CD4-positive, alpha-beta T cell treated with Interleukin-2 at 100 ng/mL for 4 hours (primary cell): ENCODE data around the gene PBX4.

Experiments used
- DNase-seq: peaks from one replicate; pipeline ENCODE4 v3.0.0-alpha.2; 2020; ENCODE audit warnings: low spot score

The PBX4 gene

DNA sequence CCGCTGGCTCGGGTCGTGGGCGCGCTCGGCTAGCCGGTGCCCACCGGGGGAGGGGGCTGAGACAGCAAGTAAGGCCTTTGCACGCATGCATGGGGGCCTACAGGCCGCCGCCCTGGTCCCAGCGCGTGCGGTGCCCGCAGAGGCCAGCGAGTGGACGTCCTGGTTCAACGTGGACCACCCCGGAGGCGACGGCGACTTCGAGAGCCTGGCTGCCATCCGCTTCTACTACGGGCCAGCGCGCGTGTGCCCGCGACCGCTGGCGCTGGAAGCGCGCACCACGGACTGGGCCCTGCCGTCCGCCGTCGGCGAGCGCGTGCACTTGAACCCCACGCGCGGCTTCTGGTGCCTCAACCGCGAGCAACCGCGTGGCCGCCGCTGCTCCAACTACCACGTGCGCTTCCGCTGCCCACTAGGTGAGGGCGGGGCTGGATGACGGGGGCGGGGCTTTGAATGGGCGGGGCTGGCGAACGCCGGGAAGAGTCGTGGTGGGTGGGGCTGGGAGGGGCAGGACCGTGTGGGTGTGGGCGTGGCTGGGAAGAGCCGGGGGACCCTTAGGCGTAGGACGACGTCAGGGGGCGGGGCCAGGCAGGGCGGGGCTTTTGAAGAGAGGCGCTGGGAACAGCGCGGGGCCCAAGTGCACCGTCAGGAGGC is 78.3 kb downstream of the PBX4 start:
- DNase-seq: peak; percentile 61

DNA sequence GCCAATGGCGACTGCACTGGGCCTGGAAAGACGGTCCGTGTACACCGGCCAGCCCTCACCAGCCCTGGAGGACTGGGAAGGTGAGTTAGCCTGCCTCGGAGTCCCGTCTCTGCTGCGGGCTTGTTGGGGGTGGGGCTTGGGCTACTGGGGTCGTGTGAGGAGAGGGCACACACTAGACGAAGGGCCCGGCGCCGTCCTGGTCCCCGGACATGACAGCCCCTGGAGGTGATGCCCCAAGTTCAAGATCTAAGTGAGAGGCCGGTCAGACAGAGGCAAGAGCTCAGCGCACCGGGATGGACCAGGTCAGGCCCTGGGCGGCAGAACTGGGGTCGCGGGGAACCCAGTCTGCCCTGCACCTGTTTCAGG is 78.8 kb downstream of the PBX4 start:
- no peak for DNase-seq

GRCh38 chr19:19538785-19539166 is 79.7 kb downstream of the PBX4 start:
- no peak for DNase-seq

DNA sequence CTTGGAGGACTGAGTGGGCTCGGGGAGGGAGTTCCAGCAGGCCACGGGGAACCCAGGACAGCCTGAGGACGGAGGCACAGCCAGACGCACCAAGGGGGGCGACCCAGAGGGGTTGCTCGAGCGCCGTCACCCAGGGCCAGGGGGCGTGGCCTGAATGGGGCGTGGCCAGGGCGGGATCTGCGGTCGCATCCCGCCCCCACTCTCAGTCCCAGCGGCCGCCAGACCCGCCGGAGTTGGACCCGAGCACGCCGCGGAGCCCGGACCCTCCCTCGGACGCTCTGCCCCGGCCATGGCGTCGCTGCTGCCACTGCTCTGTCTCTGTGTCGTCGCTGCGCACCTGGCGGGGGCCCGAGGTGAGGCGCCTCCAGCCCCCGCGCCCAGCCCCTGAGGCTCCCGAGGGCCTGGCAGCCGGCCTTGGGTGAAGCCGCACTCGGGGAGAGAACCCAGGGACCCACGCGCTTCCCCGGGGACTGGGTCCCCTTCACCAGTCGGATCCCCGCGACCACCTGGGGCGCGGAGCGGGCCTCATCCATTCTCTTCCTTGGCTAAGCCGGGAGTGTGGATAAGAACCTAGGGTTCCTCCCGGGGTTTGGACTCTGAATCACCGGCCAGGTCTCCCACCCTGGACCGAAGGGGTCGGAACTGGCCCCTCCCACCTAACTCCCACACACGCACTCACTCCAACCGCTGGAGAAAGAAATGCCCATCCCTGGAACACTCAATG is 80.3 kb downstream of the PBX4 start, which contains the start of gene CILP2:
CILP2 (plus strand) TSS at position 205 of the 724 bp plus-strand sequence; CDS start at position 290, 85 bp downstream.
- peak; percentile 22 for DNase-seq

DNA sequence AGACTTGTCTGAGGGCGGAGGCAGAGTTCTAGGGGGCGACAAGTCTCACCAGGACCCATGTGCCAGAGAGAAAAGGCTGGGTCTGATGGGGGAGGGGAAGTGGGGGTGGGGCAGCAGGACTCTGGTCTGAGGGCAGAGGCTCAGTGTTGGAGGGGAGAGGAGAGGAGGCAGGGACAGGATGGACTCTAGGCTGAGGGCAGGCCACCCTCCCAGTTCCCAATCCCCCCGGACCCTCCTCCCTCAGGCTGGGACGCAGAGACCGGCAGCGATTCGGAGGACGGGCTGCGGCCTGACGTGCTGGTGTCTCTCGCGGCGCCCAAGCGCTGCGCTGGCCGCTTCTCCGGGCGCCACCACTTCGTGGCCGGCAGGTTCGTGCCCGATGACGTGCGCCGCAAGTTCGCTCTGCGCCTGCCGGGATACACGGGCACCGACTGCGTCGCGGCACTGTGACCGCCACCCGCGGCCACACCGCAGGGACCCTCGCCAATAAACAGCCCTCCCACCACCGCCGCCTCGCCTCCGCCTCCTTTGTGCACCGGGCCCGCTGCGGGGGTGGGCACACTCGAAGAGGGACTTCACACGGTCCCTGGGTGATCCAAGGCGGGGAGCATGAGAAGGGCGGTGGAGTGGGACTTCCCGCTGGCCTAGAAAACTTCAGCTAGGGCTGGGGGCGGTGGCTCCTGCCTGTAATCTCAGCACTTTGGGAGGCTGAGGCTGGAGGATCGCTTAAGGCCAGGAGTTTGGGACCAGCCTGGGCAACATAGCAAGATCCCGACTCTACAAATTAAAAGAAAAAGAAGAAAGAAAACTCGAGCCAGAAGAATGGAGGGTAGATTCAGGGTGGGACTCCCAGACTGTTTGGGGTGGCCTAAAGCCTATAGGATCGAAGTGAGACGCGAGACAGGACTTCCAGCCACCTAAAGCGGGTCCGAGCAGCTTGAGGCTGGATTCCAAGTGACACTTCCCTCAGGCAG is 81.1 kb downstream of the PBX4 start:
- DNase-seq: no peak

GRCh38 chr19:19535311-19536191 is 82.9 kb downstream of the PBX4 start:
- no peak for DNase-seq

- no peak for DNase-seq
Measured at GRCh38 chr19:19534556-19535265, 83.8 kb downstream of the PBX4 start.

DNA sequence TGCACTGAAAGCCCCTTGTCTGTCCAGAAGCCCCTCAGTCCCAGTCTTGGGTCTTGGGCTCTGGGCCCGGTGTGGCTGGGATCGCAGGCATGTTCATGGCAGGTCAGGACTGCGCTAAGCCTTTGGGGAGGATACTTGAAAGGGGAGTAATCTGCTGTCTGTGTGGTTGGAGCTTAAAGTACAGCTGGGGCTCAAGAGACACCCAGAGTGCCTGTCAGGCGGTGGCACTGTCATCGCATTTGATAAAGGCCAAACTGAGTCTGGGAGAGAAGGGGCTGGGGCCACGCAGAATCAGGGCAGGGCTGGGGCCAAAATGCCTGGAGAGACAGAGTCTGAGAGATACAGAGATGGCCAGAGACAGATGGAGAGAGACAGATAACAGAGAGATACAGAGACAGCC is 84.6 kb downstream of the PBX4 start:
- DNase-seq: no peak

DNA sequence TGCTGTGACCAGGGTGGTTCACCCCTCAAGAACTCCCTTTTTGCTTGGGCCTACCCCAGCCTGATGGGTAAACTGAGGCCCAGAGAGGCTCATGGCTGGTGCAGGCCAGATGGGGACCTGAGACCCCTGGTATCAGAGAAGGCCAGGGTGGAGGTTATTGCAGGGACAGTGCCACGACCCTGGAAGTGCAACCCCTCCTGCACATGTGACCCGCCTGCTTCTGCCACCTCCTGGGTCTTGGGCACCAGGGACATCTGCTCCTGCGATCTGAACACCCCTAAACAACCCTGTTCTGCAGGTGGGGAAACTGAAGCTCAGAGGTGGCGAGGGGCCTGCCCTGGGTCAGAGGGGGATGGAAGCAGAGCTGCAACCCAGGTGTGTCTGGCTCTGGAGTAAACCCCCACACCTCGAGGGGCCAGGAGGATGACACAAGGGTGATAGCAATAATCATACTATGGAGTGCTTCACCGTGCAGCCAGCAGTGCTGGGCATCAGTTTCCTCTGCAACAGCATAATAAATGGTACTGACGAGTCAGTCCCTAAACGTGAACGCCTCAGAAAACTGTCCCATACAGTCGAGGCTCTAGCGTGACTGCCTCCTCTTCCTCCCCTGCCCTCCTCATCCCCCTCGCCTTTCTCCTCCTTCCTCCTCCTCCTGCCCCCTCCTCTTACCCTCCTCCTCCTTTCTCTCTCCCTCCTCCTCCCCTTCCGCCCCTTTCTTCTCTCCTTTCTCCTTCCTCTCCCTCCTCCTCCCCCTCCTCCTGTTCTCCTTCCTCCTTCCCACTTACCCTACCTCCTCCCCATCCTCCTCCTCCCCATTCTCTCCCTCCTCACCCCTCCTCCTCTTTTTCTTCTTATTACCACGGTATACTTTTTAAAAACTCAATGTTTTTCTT is 85.4 kb downstream of the PBX4 start:
- no peak for DNase-seq

DNA sequence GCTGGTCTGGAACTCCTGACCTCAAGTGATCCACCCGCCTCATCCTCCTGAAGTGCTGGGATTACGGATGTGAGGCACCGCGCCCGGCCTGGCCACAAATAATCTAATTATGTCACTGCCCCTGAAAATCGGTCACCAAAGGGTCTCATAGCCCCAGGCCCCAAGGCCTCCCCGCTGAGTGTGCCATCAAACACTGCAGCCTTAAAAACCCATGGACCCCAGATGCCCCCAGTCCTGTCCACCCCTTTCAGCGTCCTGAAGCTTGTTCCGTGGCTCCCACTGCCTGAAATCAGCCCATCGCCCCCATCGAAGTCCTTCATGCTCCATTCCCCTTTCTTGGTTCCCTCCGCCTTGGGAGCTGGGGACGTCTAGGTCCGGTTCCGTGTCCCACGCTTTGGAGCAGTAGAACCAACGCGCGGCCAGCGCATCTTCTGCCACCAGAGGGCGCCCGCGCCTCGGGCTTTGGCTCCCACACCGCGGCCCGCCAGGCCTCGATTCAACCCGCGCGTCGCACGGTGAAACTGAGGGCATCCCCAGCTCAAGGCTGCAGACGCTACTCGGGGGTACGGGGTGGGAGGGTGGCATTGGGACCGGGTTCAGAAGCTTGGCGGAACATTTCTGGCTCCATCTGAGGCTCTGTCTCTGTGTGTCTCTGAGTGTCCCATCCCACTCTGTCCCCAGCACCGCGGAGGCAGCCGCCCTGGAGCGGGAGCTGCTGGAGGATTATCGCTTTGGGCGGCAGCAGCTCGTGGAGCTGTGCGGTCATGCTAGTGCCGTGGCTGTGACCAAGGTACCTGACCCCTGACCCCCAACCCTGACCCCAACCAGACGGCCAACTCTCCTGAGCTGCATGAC is 86.3 kb downstream of the PBX4 start:
- peak; percentile 87 for DNase-seq

GRCh38 chr19:19530889-19531288 is 87.6 kb downstream of the PBX4 start:
- no peak for DNase-seq

DNA sequence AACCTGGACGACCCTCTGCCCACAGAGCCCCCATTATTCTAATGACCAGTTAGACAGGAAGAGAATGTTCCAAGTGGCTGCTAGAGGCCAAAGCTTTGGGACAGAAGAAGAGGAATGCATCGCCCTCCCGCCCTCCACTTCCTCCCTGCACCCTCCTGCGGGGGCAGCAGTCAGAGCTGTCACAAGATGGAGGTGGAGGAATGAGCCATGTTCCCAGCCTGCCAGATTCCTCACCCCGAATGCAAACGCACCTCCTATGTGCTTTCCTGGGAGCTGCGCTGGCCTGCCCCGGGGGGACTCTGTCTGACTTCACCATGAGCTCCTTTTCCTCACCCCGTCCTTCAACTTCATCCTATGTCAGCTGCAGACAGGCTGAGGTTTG is 88.1 kb downstream of the PBX4 start:
- no peak for DNase-seq

GRCh38 chr19:19529783-19530422 is 88.6 kb downstream of the PBX4 start:
- DNase-seq: no peak

- DNase-seq: no peak
Measured at GRCh38 chr19:19528721-19529490, 89.6 kb downstream of the PBX4 start, which contains the start of gene YJEFN3. YJEFN3 (plus strand) TSS chr19:19528911; CDS start chr19:19528933, 22 bp downstream.

GRCh38 chr19:19527674-19528625 is 90.5 kb downstream of the PBX4 start:
- DNase-seq: no peak

GRCh38 chr19:19527371-19527656 is 91.2 kb downstream of the PBX4 start:
- no peak for DNase-seq
